ENCODE measurements around the gene SGO2.
"Not testable (repeated sequence)": the region's sequence is repeated elsewhere in the genome, so short reads cannot be mapped to it uniquely, and the experiment has no call there.

SGO2 gene

DNA sequence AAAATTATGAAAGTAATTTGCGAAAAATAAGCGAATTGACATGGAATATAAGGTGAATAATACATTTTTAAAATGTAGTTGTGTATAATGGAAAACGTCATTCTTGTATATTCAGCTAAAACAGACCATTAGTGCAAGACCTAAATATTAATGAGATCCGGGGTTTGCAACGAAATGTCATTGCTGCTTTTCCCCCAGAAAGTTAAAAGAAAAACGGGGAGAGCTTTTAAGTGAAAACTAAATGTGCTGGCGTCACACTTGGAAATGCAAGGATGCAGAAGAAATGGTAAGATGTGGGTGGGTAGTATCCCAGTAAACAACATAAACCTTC is 491 bp upstream of the SGO2 start:
- DNase-seq: no peak

DNA sequence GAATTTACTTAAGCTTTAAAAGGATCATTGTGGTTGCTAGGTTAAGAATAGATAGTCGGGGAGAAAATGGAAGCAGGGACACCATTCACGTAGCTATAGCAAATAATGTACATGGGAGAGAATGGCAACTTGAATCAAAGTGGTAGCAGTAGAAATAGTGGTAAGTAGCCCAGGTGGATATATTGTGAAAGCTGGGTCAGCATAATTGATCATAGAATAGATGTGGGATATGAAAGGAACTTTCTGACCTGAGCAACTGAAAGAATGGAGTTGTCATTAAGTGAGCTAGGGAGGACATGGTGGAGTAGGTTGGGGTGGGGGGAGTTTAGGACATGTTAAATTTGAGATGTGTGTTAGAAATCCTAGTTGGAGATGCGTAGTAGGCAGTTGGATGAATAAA is 2.2 kb downstream of the SGO2 start:
- no peak for DNase-seq

DNA sequence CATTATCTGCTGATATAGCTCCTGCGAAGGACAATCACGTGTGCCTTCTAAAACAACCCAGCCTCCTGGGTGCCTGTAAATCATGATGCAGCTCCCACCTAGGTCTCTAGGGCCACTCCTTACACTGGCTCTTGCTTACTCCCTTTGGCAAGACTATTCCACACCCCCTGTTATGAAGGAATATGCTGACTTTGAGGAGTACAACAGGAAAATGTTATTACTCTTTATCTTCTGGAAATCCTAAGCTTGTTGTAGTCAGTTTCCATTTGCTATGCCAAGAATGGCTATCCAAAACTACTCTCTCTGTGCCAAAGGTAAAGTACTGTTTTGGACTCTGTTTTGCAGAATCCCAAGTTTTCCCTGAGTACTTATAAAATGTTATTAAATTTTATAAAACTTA is 7.7 kb downstream of the SGO2 start:
- DNase-seq: no peak

DNA sequence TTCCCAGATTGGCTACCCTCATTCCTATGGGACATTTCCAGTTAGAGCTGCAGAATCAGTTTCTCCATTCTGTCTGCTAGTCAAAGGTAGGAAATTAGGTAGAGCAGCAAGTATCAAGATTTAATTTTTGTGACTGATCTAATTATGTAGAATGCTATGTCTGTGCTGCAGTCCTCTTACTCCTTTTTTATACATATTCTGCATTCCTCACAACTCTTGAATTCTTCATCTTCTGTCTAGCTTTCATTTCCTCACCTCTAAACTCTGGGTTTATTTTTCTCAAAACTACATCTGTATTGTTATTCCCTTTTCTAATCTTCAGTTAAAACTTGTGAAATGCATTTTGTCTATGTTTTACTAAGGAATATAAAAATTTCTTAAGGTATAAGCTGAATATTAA is 8.6 kb downstream of the SGO2 start:
- no peak for DNase-seq

DNA sequence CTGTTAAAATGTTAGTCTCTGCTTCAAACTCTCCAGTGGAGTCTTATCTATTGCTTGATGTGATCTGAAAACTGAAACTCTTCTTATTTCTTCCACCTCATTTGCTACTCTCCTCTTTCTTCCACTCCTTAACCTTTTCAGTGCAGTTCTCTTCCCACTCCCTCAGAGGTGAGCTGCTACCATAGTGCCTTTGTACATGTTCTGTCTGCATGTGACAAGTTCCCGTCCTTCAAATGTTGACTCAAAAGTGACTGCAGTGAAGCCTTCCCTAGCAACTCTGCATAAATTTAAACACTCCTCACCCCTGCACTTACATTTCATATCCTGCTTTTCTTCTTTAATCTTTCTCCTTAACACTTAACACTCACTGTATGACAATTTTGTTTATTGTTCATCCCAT is 12.1 kb downstream of the SGO2 start:
- no peak for DNase-seq

DNA sequence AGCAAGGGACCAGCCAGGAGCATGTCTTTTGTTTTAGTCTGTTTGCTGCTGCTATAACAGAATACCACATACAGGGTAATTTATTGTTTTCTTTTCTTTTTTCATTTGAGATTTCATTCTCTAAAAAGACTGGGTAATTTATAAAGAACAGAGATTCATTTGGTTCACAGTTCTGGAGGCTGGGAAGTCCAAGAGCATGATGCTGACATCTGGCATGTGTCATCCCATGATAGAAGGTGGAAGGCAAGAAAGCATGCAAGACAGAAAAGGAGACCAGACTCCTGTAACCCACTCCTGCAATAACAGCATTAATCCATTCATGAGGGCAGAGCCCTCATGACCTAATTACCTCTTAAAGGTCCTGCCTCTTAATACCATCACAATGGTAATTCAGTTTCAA is 14.8 kb downstream of the SGO2 start:
- no peak for DNase-seq

DNA sequence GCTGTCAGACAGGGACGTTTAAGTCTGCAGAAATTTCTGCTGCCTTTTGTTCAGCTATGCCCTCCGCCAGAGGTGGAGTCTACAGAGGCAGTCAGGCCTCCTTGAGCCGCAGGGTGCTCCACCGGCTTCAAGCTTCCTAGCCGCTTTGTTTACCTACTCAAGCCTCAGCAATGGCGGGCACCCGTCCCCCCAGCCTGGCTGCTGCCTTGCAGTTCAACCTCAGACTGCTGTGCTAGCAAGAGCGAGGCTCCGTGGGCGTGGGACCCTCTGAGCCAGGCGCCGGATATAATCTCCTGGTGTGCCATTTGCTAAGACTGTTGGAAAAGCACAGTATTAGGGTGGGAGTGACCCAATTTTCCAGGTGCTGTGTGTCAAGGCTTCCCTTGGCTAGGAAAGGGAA is 40.6 kb downstream of the SGO2 start:
- DNase-seq: not testable (repeated sequence)

DNA sequence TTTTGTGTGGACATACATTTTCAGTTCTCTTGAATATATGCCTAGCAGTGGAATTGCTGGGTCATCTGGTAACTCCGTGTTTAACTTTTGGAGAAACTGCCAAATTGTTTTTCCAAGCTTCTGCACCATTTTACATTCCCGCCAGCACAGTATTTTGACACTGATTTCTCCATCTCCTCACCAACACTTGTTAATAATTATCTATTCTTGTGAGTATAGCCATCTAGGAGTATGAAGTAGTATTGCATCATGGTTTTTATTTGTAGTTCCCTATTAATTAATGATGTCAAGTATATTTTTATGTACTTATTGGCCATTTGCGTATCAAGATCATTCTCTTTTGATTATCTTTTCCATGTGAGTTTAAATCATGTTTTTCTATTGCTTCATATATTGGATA is 41.9 kb downstream of the SGO2 start:
- no peak for DNase-seq

DNA sequence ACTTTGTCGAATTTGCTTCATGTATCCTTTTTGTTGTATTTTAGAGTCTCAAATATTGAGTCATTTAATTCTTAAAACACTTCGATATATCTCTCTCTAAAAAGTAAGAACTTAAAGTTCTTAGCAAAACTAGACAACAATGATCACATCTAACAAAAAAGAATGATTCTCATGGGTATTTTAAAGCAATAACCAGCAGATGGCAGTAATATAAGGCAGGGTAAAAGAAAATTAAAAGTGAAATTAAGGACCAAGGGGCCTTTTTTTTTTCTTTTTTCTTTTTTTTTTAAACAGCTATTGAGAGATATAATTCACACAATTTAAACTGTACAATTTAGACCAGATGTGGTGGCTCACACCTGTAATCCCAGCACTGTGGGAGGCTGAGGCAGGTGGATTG is 50.0 kb downstream of the SGO2 start:
- no peak for DNase-seq

DNA sequence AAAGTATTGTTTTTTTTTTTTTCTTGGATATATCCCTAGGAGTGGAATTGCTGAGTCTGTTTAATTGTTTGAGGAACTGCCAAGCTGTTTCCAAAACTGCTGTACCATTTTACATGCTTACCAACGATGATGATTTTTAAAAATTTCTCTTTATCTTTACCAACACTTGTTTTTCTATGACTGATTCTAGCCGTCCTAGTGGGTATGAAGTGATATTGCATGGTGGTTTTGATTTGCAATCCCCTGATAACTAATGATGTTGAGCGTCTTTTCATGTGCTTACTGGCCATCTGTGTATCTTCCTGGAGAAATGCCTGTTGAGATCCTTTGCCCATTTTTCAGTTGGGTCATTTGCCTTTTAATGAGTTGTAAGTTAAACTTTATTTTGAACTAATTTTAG is 51.0 kb downstream of the SGO2 start:
- no peak for DNase-seq

DNA sequence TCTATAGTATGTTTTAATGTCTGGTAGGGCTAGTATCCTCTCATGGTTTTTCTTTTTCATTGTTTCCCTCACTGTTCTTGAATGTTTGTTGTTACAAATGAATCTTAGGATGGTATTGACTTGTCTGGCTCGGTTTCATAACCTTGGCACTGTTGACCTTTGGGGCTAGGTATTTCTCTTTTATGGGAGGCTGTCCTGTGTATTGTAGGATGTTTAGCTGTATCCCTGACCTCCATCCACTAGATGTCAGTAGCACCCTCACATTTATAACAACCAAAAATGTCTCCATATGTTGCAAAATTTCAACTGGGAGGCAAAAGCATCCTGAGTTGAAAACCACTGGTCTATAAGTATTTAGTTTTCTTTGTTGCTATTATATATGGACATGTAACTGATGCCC is 52.8 kb downstream of the SGO2 start:
- DNase-seq: no peak

DNA sequence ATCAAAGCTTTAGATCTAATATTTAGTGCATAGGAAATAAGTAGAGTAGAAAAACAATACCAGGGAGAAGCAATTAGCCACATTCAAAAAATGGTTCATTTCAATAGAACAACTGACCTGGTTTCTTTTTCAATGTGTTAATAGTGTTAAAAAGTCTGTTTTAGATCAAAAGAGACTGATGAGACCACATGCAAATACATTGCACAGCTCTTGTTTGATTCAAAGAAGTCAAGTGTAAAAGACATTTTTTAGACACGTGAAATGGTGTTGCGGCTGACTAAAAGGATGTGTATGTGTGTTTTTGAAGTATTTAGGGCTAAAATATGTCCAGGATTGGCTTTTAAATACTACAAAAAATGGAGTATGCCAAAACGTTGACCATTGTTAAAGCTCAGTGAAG is 58.6 kb downstream of the SGO2 start:
- DNase-seq: no peak

DNA sequence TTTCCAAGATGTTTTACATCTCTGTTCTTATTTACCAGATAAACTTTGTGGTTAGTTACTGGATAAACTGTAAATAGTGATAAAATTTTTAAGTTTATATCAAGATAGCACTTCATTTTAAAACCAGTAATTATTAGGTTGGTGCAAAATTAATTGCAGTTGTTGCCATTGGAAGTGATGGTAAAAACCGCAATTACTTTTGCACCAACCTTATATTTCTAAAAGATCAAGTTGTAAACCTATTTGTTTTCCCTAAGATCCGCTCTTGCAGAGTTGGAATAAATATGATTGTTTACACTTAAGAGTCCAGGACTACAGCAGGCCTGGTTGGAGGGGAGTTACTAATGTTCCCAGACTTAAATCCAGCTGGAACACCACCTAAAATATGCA is 59.3 kb downstream of the SGO2 start:
- no peak for DNase-seq

DNA sequence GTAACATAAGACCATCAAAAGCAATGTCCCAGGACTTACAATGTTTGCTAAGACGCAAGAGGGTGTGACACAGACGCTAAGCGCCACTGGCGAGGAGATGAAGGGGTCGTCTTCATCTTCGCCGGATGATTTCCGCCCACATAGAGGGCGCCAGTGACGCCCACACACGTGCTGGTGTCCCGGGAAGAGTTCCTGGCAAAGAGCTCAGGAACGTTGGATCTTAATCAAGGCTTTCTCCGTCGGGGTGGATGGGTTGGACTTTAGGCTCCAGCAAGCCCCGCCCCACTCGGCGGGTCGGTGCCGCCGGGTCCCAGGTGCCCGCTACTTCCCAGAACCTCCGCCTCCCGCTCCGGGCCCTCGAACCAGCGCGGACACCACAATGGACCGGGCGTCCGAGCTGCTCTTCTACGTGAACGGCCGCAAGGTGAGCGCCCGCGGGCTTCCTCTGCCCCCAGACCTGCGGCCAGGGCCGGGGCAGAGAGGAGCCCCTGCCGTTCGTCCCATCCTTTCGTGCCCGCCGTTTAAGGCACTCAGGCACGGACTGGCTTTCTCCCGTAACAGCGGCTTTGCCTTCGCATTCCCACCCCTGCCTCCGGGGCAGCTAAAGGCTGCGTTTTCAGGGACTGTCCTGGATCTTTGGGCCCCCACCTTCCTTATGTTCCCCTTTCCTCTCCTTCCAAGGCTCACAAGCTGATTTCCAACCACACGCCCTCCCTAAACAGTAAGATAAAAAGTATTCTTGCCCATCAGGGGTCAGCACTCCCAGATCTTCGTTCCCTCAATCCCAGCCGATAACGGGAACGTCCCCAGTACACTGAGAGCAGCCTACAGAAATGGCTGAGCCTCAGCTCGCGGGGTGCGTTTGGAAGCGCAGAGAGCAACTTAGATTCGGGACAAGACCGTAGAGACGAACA is 60.0 kb downstream of the SGO2 start, which contains the start of gene AOX1:
TSS of gene AOX1 (plus strand) at position 285 of the 914 bp plus-strand sequence. CDS start at position 380, 95 bp downstream.
- peak; percentile 44 for DNase-seq

DNA sequence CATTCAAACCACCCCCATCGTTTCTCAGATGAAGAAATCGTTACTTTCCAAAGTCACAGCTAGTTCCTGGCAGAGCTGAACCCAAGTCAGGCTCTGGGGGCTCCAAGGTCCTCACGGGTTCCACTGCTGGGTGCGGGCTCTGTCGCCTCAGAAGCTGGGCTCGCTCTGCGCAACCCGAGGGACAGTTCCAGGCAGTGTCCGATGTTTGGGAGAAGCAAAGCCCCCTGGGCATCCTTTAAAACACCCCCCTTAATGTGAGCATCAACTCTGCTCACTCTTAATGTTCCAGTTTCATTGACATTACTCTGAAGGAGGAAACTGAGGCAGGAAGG is 60.6 kb downstream of the SGO2 start:
- DNase-seq: no peak

DNA sequence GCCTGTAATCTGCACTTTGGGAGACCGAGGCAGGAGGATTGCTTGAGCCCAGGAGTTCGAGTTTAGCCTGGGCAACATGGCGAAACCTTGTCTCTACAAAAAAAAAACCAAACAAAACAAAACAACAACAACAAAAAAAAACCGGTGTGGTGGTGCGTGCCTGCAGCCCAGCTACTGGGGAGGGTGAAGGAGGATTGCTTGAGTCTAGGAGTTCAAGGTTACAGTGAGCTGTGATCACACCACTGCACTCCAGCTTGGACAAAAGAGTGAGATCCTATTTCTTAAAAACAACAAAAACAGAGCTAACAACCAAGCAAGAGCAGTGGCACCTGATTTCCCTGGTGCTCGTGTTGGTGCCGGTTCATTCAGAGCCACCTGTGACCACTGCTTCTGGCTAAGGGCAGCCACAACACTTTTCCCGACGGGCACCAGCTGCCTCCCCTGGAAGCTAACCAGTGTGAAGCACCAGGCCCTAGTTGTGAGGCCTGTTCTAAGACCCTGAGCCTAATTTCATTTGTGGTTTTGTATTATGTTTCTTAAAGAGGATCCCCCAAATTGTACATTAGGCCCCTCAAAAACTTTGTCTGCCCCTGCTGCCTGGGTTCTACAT is 61.1 kb downstream of the SGO2 start:
- no peak for DNase-seq

DNA sequence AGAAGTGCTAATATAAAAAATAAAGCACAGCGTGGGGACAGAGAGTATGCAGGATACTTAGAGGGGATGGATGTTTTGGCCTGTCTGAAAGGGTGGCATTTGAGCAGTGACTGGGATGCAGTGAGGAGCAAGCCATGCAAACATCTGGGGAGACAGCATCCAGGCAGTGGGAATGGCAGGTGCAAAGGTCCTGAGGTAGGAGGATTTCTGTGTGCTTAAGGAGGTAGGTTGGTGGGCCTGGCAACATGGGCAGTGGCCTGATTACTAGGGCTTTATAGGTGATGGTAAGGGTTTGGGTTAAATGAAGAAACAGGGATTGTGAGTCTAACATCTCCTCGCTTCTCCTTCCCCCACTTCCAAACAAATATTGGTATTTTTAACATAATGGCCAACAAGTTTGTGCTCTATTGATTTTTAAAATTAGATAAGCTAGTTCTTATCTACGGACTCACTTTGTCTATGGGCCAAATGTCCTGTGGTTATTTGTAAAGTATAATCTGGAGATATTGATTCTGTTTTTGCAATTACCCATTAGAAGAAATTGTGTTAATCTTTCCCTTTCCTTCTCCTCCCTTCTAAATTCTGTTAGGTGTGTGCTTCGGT is 62.2 kb downstream of the SGO2 start:
- DNase-seq: no peak

DNA sequence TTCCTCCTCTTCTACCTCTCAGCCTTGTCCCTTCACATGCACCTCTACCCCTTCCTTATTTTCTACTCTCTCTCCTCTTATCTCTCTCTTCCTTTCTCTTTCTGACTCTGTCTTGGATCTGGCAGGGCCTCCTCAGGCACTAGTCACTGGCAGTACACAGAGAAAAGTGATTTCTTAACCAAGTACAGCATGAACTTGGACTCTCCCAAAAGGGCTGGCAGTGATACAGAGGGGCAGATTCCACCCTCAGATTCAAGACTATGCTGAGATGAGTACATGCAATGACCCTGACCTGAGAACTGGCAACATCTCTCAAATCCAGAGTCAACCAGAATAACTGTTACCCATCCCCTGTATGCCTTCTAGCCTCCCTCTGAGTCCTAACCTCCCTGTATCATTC is 64.1 kb downstream of the SGO2 start:
- DNase-seq: no peak

DNA sequence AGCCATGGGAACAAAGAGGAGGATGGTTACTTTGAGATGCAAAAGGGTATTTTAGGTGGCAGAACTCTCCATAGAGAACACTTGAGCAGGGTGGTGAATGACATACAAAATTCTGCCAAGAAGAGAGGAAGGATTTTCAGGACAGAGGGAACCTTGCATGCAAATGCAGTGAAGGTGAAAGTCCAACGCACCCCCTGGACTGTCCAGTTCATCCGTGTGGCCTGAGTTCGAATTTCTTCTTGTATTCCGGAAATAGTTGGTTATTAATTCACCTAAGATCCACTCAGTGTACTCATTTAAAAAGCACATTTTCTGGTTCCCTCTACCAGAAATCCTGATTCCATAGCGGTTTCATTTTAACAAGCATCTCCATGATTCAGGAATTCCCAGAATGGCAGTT is 65.3 kb downstream of the SGO2 start:
- DNase-seq: no peak

DNA sequence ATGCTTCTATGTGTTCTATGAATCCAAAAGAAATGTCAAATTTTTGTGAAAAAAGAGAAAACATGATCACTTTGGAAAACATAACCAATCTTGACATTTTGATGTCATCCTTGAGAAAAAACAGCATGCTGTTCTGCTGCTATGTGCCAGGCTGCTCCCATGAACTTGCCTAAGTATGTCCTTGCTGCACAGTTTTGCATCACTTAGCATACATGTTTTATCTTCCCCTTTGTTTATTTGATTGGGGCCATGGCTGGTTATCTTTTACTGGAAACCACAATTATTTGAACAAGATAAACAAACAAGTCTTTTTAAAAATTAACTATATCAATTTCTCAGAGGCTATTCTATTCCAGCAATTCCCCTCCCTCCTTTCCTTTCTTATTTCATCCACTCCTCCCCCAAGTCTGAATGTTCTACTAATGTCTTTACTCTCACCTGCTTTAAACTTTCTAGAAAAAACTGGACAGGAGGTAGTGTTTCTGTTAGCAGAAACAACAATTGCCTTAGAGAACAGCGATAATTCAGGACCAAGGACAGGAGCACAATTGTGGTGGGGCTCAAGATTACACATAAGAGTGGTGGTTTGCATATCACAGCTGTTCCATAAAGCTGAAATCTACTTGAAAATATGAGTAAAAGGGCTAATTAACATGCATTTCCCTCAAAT is 66.5 kb downstream of the SGO2 start:
- no peak for DNase-seq

DNA sequence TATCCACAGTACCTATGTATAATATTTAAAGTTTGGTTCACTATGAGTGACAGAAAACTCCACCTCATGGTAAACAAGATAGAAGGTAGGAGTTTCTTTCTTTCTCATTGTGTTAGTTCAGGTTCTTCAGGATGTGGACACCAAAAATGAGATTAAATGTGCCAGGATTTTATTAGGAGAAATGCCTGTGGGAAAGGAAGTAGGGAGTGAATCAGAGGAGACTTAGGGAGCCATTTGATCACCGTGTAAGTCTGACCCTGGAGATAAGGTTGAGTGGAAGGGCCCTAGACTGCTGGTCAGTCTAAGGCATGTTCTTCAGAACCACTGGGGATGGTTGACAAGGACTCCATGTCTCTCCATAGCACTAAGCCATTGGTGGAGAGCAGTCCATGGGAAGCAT is 67.9 kb downstream of the SGO2 start:
- no peak for DNase-seq

DNA sequence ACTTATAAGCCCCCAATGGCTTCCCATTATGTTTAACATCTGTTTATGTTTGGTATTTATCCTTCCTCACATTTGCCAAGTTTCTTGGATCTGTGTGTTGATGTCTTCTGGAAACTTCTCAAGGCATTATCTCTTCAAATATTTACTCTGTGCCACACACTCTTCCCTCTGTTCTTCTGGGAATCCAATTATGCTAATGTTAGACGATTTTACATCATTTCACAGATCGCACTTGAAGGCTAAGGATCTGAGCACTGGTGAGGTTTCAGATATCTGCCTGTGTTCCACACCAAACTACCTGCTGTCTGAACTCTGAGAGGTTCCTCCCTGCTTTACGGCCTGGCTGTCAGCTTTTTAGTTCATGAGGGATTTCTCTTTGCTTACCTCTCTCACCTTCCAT is 69.9 kb downstream of the SGO2 start:
- no peak for DNase-seq

DNA sequence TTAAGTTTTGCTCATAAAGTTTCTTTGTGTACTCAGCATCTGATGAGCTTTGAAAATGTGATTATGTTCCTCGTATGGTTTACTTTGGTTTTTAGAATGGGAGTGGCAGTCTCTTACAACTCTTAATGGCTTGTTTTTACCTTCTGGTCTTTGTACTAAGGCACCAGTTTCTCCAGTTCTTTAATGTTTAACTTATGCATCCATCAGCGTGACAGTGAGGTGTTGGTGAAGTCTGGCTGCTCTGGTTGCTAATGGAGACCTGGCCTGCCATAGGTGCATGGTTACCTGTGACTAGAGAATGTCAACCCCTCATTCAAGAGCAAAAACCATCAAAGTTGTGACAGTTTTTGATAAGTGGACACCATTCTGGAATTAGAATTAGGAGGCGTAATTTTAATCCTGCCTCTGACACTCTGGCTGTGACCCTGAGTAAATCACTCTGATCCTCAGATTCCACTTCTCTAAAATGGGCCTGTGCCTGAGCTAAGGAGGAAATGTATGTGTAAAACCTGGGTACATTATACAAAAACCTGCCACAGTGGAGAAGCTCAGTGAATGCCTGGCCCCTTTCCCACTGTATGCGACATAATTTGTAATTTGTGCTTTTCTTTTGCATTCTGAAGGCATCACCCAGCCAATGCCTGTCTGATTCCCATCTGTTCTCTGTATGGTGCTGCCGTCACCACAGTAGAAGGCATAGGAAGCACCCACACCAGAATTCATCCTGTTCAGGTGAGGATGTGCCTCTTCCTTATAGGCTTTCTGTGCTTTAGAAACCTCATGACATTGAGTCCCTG is 71.0 kb downstream of the SGO2 start:
- no peak for DNase-seq

Measured in 8988T (cell line).